GM19372 (cell line): ENCODE measurements around the gene G6PD.

Experiments
- ATAC-seq: cut with Tn5 transposase; IDR thresholded peaks from one replicate; pipeline ENCODE4 v1.9.1; 2021; ENCODE audit warnings: mild to moderate bottlenecking, low read depth, moderate library complexity; ENCODE audit not compliant: unreplicated experiment

G6PD gene

GRCh38 chrX:154488336-154489075, 58.1 kb downstream of the G6PD start:
- no peak for ATAC-seq

- no peak for ATAC-seq
Measured at GRCh38 chrX:154487518-154488290, 58.9 kb downstream of the G6PD start.

- ATAC-seq = peak; percentile 38
Measured at GRCh38 chrX:154486396-154487207, 60.0 kb downstream of the G6PD start, which contains the start of gene UBL4A. Gene UBL4A (minus strand): TSS chrX:154486615. CDS start chrX:154486584, 31 bp downstream.

- ATAC-seq = no peak
Measured at GRCh38 chrX:154486052-154486395, 60.6 kb downstream of the G6PD start.

GRCh38 chrX:154485150-154486051, 61.2 kb downstream of the G6PD start:
- no peak for ATAC-seq

- no peak for ATAC-seq
Measured at GRCh38 chrX:154484255-154485149, 62.1 kb downstream of the G6PD start.

GRCh38 chrX:154483325-154483724, 63.3 kb downstream of the G6PD start:
- no peak for ATAC-seq

- ATAC-seq = no peak
Measured at GRCh38 chrX:154482786-154483185, 63.9 kb downstream of the G6PD start.

GRCh38 chrX:154481911-154482601, 64.6 kb downstream of the G6PD start:
- no peak for ATAC-seq
